ENCODE measurements around the gene KPNA4.

GRCh38 chr3:160577093-160577492, 11.7 kb upstream of the KPNA4 start:
- no peak for TF ChIP-seq CTCF (IDR thresholded peaks at IDR 0.05; ENCODE audit: low read depth, low read length, poor library complexity, severe bottlenecking)
- no peak for TF ChIP-seq EZH2phosphoT487 (IDR thresholded peaks at IDR 0.05; ENCODE audit: borderline replicate concordance, low read length)
